ENCODE results near the gene POU2F1.

The POU2F1 gene

GRCh38 chr1:167373986-167374385 lies 153.3 kb downstream of the POU2F1 start:
- no peak for DNase-seq

GRCh38 chr1:167375949-167376348 lies 155.3 kb downstream of the POU2F1 start:
- no peak for DNase-seq

GRCh38 chr1:167387251-167387910 lies 166.7 kb downstream of the POU2F1 start:
- no peak for DNase-seq

- no peak for DNase-seq
Observed at GRCh38 chr1:167388976-167389375, 168.3 kb downstream of the POU2F1 start.

- DNase-seq: no peak
Observed at GRCh38 chr1:167392200-167392696, 171.6 kb downstream of the POU2F1 start.

- DNase-seq: no peak
Observed at GRCh38 chr1:167400359-167400953, 179.8 kb downstream of the POU2F1 start.

- DNase-seq: peak; percentile 1
Observed at GRCh38 chr1:167401260-167401873, 180.7 kb downstream of the POU2F1 start.

- DNase-seq: no peak
Observed at GRCh38 chr1:167404161-167404888, 183.6 kb downstream of the POU2F1 start.

- no peak for DNase-seq
Observed at GRCh38 chr1:167404908-167405307, 184.2 kb downstream of the POU2F1 start.

GRCh38 chr1:167408355-167408754 lies 187.7 kb downstream of the POU2F1 start:
- no peak for DNase-seq

- no peak for DNase-seq
Observed at GRCh38 chr1:167409183-167409582, 188.5 kb downstream of the POU2F1 start.

GRCh38 chr1:167412072-167412471 lies 191.4 kb downstream of the POU2F1 start:
- no peak for DNase-seq

GRCh38 chr1:167412920-167413319 lies 192.2 kb downstream of the POU2F1 start:
- DNase-seq: no peak

- DNase-seq: no peak
Observed at GRCh38 chr1:167413328-167413727, 192.6 kb downstream of the POU2F1 start.

- no peak for DNase-seq
Observed at GRCh38 chr1:167416506-167416905, 195.8 kb downstream of the POU2F1 start.

- DNase-seq: no peak
Observed at GRCh38 chr1:167418391-167418790, 197.7 kb downstream of the POU2F1 start.

GRCh38 chr1:167419245-167419644 lies 198.6 kb downstream of the POU2F1 start:
- DNase-seq: no peak

GRCh38 chr1:167420510-167420909 lies 199.8 kb downstream of the POU2F1 start:
- no peak for DNase-seq

- no peak for DNase-seq
Observed at GRCh38 chr1:167423684-167424619, 203.3 kb downstream of the POU2F1 start.

- DNase-seq: no peak
Observed at GRCh38 chr1:167425482-167425881, 204.8 kb downstream of the POU2F1 start.

- DNase-seq: no peak
Observed at GRCh38 chr1:167426716-167427115, 206.0 kb downstream of the POU2F1 start.

GRCh38 chr1:167427848-167428247 lies 207.2 kb downstream of the POU2F1 start:
- no peak for DNase-seq
